GM18498 (cell line): ENCODE measurements around the gene THADA.
"Not testable (repeated sequence)": the region's sequence is repeated elsewhere in the genome, so short reads cannot be mapped to it uniquely, and the experiment has no call there.

Experiments used
- ATAC-seq: cut with Tn5 transposase; IDR thresholded peaks from one replicate; pipeline ENCODE4 v1.9.1; 2021; ENCODE audit warnings: mild to moderate bottlenecking, moderate library complexity; ENCODE audit not compliant: unreplicated experiment

The THADA gene

DNA sequence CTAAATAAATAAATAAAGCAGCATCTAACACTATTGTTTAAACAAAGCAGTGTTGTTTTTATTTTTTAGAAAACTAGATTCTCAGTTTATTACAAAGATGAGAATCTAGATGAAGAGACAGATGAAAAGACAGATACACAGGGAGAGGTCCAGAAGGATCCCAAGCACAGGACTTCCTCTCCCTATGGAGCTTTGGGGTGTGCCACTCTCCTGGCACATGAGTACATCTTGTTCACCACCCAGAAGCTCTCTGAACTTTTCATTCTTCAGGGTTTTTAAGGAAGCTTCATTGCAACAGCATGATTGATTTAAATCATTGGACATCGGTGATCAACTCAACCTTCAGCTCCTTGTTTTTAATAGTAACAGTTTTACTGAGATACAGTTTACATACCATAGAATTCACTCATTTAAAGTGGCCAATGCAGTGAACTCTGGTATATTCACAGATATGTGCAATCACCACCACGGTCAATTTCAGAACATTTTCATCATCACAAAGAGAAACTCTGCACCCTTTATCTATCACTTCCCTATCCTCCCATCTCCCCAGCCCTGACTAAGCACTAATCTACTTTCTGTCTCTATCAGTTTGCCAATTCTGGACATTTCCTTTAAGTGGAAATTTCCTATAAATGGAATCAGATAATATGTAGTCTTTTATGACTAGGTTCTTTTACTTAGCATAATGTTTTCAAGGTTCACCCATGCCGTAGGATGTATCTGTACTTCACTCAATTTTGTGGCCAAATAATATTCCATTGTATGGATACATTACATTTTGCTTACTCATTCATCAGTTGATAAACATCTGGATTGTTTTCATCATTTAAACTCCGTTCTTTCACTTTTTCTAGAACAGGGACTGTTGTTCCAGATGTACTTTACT, 307.2 kb downstream of the THADA start:
- ATAC-seq = no peak

DNA sequence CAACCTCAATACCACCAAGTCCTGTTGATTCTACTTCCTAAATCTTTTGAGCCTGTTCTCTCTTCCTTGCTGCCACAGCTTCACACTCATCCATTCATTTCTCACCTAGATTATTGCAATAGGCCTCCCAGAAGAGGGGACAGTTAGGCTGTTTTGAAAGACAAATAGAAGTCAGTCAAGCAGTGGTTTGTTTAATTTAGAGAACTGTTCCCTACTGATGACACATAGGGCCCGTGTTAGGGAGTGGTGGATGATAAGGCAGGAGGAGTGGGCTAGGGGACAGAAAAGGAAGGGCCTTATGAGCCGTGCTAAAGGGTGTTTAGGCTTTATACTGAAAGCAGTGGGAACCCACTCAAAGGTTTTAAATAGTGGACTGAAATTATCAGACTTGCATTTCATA, 309.9 kb downstream of the THADA start:
- no peak for ATAC-seq

DNA sequence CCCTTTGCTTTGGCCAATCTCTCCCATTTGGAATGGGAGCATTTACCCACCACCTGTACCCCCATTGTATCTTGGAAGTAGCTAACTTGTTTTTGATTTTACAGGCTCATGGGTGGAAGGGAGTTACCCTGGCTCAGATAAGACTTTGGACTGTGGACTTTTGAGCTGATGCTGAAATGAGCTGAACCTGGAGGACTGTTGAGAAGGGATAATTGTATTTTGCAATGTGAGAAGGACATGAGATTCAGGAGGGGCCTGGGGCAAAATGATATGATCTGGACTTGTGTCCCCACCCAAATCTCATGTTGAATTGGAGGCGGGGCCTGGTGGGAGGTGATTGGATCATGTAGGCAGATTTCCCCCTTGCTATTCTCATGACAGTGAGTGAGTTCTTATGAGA, 310.9 kb downstream of the THADA start:
- ATAC-seq = no peak

DNA sequence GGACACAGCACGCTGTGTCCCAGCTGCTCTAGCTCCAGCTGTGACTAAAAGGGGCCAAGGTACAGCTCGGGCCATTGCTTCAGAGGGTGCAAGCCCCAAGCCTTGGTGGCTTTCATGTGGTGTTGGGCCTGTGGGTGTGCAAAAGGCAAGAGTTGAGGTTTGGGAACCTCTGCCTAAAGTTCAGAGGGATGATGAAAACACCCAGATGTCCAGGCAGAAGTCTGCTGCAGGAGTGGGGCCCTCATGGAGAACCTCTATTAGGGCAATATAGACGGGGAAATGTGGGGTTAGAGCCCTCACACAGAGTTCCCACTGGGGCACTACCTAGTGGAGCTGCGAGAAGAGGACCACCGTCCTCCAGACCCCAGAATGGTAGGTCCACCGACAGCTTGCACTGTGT, 311.5 kb downstream of the THADA start:
- ATAC-seq = not testable (repeated sequence)

DNA sequence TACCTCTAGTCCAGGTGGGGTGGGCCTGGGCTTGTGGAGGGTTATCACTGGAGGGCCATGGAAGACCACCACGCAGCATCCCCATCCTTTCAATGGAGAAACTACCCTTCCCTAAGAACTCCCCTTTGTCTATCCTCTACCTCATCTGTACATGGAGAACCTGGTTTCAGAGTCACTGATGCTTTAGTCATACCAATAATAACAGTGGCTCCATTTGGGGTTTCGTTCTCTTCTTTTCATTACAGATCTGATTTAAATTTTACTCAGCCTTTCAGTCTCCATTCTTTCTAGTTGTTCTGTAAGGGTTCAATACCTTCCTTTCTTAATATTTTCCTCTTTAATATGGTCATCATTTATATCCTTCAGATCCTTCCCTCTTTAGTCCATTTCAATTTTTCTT, 314.8 kb downstream of the THADA start:
- ATAC-seq = no peak

DNA sequence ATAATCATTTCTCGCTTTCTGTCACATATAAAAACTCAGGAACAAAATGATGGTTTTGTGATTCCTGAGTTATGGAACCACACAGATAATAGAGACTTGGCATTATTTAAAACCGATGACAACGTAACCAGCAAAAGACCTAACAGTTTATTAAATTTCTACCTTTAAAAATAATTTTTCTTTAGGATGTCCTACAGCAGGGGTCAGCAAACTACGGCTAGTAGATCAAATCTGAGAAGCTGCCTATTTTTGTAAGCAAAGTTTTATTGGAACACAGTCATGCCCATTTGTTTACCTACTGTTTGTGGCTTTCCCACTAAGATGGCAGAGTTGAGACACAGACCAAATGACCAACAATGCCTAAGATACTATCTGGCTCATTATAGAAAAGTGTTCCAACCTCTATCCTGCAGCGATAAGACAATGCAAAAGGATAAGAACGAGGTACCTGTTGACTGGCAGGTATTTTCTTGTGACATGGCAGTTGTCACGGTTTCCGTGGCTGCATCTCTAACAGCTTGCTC, 316.5 kb downstream of the THADA start:
- ATAC-seq = no peak

DNA sequence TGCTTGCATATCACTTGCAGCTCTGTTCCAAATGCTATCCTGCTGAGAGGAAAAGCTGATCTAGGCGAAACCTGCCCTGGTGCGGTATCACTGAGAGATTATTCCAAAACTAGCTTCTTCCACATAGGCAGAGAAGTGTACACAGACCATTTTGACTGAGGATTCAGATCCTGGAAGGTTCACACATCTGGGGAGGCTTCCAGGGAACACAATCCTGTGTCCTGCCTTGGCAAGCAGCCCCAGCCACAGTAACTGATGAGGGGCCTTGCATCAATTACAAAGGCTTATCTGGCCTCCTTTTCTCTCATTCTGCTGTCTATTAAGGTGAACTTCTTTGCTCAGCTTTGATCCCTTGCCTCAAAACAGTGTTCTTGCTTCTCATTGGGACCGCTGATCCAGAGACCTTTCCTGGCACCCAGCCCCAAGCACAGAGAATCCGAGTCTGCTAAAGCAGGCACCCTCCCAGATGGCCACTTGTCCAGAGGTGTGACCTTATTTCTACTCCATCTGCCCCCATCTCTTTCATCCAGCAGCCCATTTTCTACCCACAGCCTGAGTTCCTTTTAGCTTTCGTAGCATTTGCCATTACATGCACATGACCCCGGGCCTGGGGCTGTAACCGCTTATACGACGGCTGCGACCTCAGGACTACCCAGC, 317.1 kb downstream of the THADA start:
- no peak for ATAC-seq

DNA sequence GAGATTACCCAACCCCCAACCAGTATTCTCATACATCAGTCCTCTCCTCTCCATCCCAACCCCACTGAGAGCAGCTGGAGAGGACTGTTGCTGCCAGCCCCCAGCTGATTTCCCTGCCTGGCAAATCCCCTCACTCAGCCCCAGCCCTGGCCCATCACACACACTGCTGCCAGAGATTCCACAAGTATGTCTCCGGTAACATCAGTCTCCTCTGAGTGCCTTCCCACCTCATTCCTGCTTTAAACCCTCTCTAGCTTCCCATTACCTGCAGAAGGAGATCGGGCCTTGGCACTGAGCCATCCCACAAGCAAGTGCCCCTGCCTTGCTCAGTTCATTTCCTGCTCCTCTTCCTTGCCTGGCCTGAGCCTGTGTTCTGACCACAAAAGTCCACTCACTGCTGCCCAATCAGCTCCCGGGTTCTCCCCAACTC, 318.9 kb downstream of the THADA start:
- no peak for ATAC-seq

DNA sequence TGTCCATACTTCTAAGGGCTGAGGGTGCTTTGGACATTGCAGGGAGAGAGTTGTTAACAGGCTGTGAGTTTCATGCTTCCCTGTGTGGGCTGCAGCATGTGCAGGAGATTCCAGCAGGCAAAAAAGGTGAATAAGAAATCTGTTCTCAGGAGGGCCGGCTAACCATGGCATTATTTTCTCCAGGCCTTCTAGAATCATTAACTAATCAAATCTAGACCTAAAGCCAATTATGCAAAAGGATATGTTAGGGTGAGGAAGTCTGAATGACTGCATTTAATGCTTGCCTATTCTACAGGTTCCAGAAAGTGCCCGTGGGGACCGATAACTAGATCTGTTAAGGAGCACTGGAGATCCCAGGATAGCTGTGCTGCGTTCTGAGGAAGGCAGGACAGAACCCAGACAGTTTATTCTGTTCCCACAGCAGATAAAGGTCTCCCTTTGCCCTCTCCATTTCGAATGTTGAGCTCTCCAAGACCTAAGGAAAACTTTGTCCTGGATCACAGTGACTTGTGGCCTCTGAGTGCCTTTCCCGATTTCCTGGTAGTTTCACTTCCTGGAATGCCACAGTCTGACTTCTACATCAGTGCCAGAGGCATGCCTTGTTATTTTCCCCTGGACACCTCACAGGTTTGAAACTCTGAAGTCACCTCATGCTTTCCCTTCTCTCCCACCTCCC, 319.4 kb downstream of the THADA start:
- ATAC-seq = no peak

DNA sequence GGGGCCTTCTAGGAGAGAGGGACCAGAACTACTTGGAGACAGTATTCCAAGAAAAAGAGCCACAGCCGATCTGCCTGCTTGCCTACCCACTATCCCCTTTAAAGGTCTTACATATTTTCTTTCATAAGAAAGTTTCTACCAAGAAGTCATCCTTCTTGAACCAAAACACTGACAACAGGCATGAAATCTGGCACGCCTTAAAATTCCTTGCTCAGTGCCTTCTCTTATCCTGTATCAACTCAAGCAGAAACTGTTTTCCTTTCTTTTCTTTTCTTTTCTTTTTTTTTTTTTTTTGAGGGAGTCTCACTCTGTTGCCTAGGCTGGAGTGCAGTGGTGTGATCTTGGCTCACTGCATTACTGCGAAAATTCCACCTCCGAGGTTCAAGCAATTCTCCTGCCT, 321.1 kb downstream of the THADA start:
- no peak for ATAC-seq

DNA sequence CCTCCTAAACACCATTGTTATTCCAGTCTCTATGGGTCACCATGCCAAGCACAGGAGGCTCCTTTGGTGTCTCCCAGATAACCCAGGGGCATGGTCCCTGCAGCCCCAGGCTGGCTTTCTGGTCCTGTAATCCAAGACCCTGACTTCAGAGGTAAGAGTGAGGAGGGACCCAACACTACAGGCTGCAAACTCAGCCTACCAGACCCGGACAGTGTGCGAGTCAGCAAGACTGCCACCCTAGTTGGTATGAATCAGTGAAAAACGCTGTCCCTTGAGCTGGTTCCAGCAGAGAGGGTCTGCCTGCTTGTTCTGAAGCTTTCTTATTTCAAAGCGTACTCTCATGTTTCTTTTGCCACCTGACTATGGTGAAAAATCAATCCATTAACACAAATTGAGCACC, 321.8 kb downstream of the THADA start:
- peak; percentile 9 for ATAC-seq

DNA sequence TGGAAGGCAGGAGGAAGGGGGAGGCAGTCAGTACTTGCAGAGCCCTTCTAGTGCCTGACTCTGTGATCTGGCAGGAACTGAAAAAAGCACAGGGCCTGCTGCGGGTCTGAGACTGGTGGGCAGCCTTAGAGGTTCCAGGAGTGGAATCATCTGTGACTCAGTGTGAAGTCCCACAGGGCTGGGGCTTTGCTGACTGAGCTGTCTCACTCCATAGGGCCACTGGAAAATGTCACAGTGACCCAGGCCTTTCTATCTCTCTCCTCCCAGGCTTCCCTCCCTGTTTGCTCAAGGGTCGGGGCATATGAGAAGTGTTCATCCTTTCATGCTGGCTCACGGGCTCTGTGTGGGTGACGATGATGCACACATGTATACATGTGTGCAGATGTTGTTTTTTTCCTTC, 322.3 kb downstream of the THADA start:
- ATAC-seq = peak; percentile 67

DNA sequence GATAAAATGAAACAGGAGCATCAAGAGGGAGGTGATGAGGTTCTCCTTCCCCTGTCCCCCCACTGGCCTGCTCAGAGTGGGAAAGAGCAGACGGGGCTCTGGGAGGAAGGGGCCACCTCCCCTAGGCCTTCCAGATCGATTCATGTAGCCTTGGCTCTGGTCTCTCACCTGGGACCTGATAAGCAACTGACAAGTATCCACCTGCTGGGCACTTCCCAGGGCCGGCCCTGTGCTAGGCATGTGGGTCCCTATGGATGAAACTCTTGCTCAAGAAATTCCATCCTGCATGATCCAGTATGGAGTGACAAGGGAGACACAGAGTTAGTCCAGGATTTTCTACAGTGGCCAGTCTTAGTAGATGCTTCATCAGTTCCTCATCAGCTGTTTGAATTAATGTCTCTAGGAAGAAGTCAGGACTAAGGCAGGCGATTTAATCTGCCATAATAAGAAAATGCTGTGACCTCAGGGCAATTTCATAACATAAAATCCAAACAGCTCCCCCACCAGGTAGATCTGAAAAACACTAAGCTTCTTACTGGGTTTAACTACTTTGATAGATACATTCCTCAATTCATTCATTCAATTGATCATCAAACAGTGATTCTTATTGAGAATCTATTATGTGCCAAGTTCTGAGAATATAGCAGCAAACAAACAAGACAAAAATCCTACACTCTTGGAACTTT, 324.8 kb downstream of the THADA start:
- ATAC-seq = no peak

DNA sequence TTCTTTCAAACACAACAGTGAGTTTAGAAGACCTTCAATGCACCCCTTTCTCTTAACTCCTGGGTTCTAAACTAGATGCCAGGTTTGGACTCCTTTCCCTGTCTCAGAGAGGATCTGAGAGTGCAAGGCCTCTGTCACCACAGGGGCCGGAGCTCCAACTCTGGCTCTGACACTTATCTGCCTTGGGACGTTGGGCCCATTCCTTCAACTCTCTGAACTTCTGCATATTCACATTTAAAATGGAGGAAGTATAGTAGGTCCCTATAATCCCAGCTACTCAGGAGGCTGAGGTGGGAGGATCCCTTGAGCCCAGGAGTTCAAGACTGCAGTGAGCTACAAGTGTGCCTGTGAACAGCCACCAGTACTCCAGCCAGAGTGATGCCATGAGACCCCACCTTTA, 325.4 kb downstream of the THADA start:
- ATAC-seq = no peak

DNA sequence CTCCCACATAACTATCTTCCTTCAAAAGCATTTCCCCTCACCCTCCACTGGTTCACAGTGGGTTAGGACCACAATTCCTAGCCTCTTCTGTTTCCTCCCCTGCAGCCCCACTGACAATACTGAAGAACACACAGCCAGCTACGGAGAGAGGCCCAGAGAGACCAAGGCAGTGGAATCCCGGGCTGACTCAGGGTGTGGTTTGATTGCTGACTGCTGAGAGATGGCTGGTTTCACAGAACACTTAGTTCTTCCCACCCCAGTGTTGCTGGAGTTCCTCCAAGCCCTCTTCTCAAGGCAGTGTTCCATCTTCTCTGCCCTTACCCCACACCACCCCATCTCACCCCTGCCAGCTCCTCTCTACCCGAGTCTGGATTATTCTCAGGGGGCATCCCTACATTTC, 326.1 kb downstream of the THADA start:
- no peak for ATAC-seq

DNA sequence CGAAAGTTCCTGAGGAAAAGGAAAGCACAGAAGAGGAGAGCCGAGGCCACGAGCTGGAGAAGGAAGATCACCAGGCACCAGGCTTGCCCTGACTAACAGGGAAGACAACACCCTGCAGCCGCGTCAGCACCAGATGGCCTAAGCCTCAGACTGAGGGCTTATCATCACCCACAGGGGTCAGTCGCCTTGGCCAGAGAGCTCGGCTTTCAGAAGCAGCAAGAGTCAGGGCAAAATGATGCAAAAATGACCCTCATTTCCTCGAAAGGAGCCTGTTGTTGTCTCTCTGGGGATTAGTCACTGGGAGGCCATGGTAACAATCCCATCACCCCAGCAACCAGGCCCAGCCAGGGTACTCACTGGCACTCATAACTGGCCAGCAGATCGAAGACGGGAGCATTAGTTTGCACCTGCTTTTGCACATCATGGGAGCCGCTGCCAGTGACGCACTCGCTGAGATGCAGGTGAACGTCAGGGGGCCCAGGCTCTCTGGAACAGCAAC, 326.7 kb downstream of the THADA start:
- no peak for ATAC-seq

DNA sequence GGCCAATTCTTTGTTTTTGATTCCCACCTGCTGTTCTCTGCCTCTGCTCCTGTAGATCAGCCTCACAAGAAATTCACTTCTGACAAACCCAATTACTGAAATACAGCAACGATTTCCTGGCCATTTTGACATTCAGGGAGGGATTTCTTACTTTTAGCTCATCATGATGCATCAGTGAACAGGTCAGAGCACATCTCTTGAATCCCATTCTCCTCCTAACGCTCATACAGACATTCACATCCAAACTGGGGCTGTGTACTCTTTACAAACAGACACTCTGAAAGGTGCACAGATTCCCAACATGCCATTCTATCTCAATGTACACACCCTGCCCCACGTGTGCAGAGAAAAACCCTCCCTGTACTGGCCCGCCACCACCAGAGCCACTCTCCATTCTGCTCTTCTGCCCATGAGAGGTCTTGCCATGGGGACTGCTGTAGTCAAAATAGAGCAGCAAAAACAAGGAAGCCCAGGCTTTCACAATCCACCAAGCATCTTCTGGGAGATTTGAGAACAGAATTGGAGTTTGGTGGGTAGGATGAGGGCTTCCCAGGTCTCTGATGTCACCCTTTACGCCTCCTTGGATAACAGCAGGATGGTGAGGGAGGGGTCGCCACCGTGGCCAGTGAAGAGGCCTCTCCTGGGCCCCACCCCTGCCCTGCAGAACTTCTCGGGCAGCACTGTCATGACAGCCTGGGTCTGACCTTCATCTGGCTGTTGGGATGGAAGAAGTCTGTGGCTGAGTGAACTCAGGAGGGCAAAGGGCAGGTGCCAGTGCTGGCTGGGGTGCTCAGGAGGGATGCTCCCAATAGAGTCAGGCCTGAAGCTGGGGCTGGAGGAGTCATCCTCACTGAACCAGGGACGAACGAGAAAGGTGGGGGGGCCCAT, 327.5 kb downstream of the THADA start:
- ATAC-seq = no peak

DNA sequence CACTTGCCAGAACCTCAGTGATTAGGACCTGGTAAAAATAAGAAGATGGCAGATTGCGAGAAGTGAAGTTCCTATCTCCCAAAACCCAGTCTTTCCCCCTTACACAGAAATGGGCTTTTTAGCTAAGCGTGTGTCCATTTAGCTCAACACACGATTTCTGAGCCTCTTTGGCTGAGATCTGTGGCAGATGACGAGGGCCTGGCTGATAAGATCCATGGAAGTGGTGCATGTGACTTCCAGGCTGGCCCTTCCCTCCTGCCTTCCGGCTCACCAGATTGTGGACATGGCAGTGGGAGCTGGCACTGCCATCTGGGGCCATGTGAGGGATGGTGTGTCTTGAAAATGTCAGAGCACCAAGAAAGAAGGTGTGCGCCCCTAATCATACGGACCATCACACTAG, 328.5 kb downstream of the THADA start:
- no peak for ATAC-seq

DNA sequence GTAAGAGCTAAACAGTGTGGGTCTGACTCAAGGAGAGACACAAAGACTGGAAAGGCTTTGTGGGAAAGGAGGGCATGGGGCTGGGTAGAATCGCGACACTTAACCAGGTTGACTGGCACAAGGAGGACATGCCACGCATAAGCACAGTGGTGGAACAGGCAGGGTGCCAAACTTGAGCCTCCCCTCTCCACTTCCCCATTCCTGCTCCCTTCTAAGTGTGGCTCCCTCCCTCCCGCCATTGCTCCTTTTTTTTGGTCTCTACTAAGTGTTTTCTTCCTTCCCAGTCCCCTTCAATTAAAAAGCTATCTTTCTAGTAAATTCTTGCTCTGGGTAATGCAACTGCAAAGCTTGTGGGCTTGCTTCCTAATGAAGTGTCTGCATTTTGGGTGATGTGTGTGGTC, 329.1 kb downstream of the THADA start:
- ATAC-seq = no peak

DNA sequence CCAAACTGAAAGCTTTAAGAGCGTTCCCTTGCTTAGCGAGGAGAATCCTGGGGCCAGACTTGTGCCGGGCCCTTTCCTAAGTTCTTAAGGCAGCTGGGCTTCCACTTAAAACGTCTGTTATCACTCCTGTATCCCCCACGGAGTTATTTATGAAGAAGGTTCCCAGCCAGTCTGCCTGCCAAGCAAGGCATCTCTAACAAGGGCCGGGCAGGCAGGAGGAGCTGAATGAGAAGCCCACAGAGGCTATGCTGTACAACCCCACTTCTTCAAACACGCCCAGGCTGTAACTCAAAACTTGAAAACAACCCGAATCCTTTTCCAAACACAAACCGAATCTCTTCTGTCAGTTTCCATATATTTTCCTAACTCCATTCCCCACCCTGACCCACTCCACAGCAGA, 330.4 kb downstream of the THADA start:
- ATAC-seq = no peak
